Astrocyte (in vitro differentiated cells and primary cell): ENCODE measurements around the gene MAGI1. TPM values are rescaled to one million over a fixed set of nuclear protein-coding genes. Genes with fewer than 3 reads are reported as not detected.

Experiments used
- DNase-seq: peaks from one replicate; pipeline ENCODE4 v3.0.0-alpha.2; 2010; ENCODE audit warnings: low read depth
- FAIRE-seq: peaks from 2 replicates; lab custom pipeline; 2011; peaks lifted over from hg19 to GRCh38; lab: Jason Lieb, UNC
- H2AFZ ChIP-seq: 2 replicates; pipeline ENCODE4 v1.6.0; 2012; ENCODE audit warnings: low read depth, low read length, inconsistent platforms
- H3K27ac ChIP-seq: 2 replicates; pipeline ENCODE4 v1.5.1; 2011; ENCODE audit warnings: low read depth, low read length, inconsistent platforms
- H3K27me3 ChIP-seq: 2 replicates; pipeline ENCODE4 v1.6.0; 2011; ENCODE audit warnings: low read length, inconsistent platforms; ENCODE audit not compliant: insufficient read depth
- H3K36me3 ChIP-seq: 2 replicates; pipeline ENCODE4 v1.5.1; 2011; ENCODE audit warnings: low read length, inconsistent platforms; ENCODE audit not compliant: insufficient read depth
- H3K4me1 ChIP-seq: 2 replicates; pipeline ENCODE4 v1.5.1; 2011; ENCODE audit warnings: low read length, inconsistent platforms; ENCODE audit not compliant: insufficient read depth
- H3K4me2 ChIP-seq: 2 replicates; pipeline ENCODE4 v1.6.0; 2012; ENCODE audit warnings: low read length, inconsistent platforms
- H3K4me3 ChIP-seq: 2 replicates; pipeline ENCODE4 v1.5.1; 2011; ENCODE audit warnings: low read depth, mild to moderate bottlenecking, low read length, inconsistent platforms; ENCODE audit not compliant: insufficient read depth
- H3K79me2 ChIP-seq: 2 replicates; pipeline ENCODE4 v1.6.0; 2012; ENCODE audit warnings: mild to moderate bottlenecking, low read length, inconsistent platforms; ENCODE audit not compliant: insufficient read depth
- H3K9ac ChIP-seq: 2 replicates; pipeline ENCODE4 v1.6.0; 2012; ENCODE audit warnings: mild to moderate bottlenecking, low read length, inconsistent platforms
- H3K9me3 ChIP-seq: 2 replicates; pipeline ENCODE4 v1.5.1; 2012; ENCODE audit warnings: low read depth, mild to moderate bottlenecking, low read length, inconsistent platforms; ENCODE audit not compliant: insufficient read depth
- H4K20me1 ChIP-seq: 2 replicates; pipeline ENCODE4 v1.6.0; 2012; ENCODE audit warnings: low read length, inconsistent platforms; ENCODE audit not compliant: insufficient read depth
- H3K27ac Mint-ChIP-seq: one replicate; pipeline ENCODE4 v1.8.0; 2021; ENCODE audit warnings: mild to moderate bottlenecking, mixed read lengths; ENCODE audit not compliant: unreplicated experiment
- H3K27me3 Mint-ChIP-seq: one replicate; pipeline ENCODE4 v1.8.0; 2021; ENCODE audit warnings: low read depth, mixed read lengths; ENCODE audit not compliant: unreplicated experiment
- H3K36me3 Mint-ChIP-seq: one replicate; pipeline ENCODE4 v1.8.0; 2021; ENCODE audit warnings: low read depth, mixed read lengths; ENCODE audit not compliant: unreplicated experiment
- H3K4me1 Mint-ChIP-seq: one replicate; pipeline ENCODE4 v1.8.0; 2021; ENCODE audit warnings: low read depth, mixed read lengths; ENCODE audit not compliant: unreplicated experiment
- H3K4me3 Mint-ChIP-seq: one replicate; pipeline ENCODE4 v1.8.0; 2021; ENCODE audit warnings: mild to moderate bottlenecking, moderate library complexity, mixed read lengths; ENCODE audit not compliant: unreplicated experiment
- H3K9me3 Mint-ChIP-seq: one replicate; pipeline ENCODE4 v1.8.0; 2021; ENCODE audit warnings: mild to moderate bottlenecking, mixed read lengths; ENCODE audit not compliant: unreplicated experiment
- EZH2 ChIP-seq: IDR thresholded peaks from 2 replicates; pipeline ENCODE4 v1.6.1; 2012; ENCODE audit warnings: mild to moderate bottlenecking, low read length, inconsistent platforms; ENCODE audit not compliant: insufficient read depth
- total RNA-seq: library from RNA; stranded (reverse); gene quantifications from 2 replicates; pipeline ENCODE4 v1.2.1, GENCODE V29; 2021
- TF ChIP-seq, protein P1 (sequence below): IDR thresholded peaks from 2 replicates; pipeline ENCODE4 v1.5.1; 2011; ENCODE audit warnings: low read depth, mild to moderate bottlenecking, inconsistent platforms, low read length, moderate library complexity; ENCODE audit not compliant: insufficient read depth

The MAGI1 gene
- total RNA-seq, 1 donor from 2014 or later = 31.8 TPM

DNA sequence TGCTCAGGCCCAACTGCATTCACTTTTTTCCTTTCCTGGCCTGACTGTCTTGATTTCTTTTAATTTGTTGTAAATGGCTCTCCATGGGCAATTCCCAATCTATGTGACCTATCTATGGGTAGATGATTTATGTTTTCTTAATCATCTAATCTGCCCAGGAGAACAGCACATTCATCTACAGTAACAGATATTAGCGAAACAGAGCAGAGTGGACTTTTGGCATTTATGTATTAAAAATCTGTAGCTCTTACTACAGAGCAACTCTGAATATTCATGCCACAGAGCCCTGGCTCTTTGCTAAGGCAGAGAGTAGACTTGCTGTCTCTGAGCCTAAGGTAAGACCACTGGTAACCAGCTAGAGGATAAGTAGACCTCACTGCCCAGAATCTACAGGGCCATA lies 676.0 kb downstream of the MAGI1 start:
- Histone ChIP-seq H4K20me1 (no peaks in the 10 kb centered on the region), H3K27ac (no peak overlapping the region), H3K79me2 (no peaks in the 10 kb centered on the region), H3K9ac (no peak overlapping the region), H2AFZ (no peak overlapping the region), H3K4me2 (no peak overlapping the region), H3K36me3 (peaks cover 4% of the 10 kb centered on the region), H3K27me3 (no peaks in the 10 kb centered on the region), H3K4me3 (no peak overlapping the region), H3K9me3 (no peaks in the 10 kb centered on the region), H3K4me1 (no peaks in the 10 kb centered on the region)
- Mint-ChIP-seq H3K4me1 (no peaks in the 10 kb centered on the region), H3K27me3 (no peaks in the 10 kb centered on the region), H3K27ac (no peak overlapping the region), H3K9me3 (no peaks in the 10 kb centered on the region), H3K36me3 (peaks cover 10% of the 10 kb centered on the region), H3K4me3 (no peak overlapping the region)
- TF ChIP-seq, protein P1, sequence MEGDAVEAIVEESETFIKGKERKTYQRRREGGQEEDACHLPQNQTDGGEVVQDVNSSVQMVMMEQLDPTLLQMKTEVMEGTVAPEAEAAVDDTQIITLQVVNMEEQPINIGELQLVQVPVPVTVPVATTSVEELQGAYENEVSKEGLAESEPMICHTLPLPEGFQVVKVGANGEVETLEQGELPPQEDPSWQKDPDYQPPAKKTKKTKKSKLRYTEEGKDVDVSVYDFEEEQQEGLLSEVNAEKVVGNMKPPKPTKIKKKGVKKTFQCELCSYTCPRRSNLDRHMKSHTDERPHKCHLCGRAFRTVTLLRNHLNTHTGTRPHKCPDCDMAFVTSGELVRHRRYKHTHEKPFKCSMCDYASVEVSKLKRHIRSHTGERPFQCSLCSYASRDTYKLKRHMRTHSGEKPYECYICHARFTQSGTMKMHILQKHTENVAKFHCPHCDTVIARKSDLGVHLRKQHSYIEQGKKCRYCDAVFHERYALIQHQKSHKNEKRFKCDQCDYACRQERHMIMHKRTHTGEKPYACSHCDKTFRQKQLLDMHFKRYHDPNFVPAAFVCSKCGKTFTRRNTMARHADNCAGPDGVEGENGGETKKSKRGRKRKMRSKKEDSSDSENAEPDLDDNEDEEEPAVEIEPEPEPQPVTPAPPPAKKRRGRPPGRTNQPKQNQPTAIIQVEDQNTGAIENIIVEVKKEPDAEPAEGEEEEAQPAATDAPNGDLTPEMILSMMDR = no peak
- TF ChIP-seq EZH2 = no peak
- DNase-seq = no peak
- FAIRE-seq = no peak

DNA sequence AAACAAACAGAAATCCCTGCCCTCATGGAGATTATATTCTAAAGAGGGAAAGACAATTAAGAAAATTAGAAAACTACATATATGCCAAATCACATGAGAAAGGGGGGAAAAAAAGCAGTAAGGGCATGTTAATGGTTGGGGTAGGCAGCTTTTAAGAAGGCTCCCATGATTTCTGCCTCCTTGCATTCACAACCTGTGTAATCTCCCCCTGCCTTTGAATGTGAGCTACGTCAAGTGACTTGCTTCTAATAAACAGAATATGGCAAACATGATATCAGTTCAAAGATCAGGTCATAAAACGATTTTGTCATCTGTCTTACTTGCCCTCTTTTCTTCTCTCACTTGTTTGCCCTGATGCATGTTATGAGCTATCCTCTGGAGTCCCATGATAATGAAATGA lies 677.3 kb downstream of the MAGI1 start:
- peaks cover 4% of the 10 kb centered on the region for H3K9me3 Mint-ChIP-seq
- Histone ChIP-seq H3K9me3 (no peaks in the 10 kb centered on the region), H3K36me3 (peaks cover 4% of the 10 kb centered on the region), H3K27me3 (no peaks in the 10 kb centered on the region), H4K20me1 (no peaks in the 10 kb centered on the region), H3K79me2 (no peaks in the 10 kb centered on the region), H3K4me2 (no peak overlapping the region), H3K4me1 (no peaks in the 10 kb centered on the region), H2AFZ (no peak overlapping the region), H3K4me3 (no peak overlapping the region), H3K9ac (no peak overlapping the region), H3K27ac (no peak overlapping the region)
- H3K4me1 Mint-ChIP-seq = peaks cover 5% of the 10 kb centered on the region
- no peak overlapping the region for H3K27ac Mint-ChIP-seq
- no peaks in the 10 kb centered on the region for H3K27me3 Mint-ChIP-seq
- DNase-seq (no peak), FAIRE-seq (no peak)
- peaks cover 15% of the 10 kb centered on the region for H3K36me3 Mint-ChIP-seq
- no peak overlapping the region for H3K4me3 Mint-ChIP-seq
- TF ChIP-seq EZH2 = no peak
- TF ChIP-seq, protein P1 = no peak

DNA sequence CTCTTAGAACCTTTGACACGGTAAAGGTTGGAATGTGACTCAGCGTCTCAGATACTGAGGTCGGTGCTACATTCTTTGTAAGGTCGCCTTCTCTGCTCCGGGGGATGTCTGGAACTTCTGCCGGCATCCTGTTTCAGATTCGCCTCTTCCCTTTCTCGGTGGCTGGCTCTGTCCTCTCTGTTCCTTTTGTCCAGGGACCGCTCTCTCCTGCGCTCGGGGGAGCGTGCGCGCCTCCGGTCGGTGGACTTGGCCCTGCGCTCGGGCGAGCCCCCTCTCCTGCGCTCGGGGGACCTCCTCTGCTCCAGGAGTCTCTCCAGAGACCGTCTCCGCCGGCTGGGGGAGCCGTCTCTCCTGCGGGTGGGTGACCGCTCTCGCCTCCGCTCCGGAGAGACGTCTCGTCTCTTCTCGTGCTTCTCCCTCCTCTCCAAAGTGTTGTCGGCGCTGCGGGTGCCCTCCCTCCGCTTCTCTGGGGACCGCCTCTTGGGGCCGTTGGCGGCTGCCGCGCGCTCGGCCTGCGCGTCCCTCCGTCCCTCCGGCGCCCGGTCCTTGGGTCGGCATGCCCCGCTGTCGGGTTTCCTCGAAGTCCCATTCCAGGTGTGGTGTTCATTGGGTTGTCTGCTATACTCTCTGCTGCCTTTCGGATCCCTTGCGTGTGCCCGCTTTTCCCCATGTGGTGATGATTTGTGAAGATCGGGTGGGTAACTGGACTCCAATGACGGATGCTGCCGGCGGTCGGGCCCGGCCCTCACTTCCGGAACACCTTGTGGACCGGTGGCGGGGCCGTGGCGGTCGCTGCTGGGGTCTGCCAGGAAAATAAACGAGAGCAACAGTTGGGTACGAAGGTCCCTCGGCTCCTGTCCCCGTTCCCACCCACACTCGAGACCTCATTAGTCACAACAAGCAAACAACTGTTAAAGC lies 682.1 kb downstream of the MAGI1 start:
- TF ChIP-seq, protein P1 = no peak
- TF ChIP-seq EZH2 = no peak
- Histone ChIP-seq H3K36me3 (peaks cover 4% of the 10 kb centered on the region), H3K4me2 (peak overlapping the region; percentile 71), H2AFZ (peak overlapping the region; percentile 11), H3K4me3 (no peak overlapping the region), H3K79me2 (no peaks in the 10 kb centered on the region), H3K9ac (no peak overlapping the region), H3K4me1 (no peaks in the 10 kb centered on the region), H3K27ac (no peak overlapping the region), H4K20me1 (no peaks in the 10 kb centered on the region), H3K9me3 (no peaks in the 10 kb centered on the region), H3K27me3 (no peaks in the 10 kb centered on the region)
- Mint-ChIP-seq H3K9me3 (peaks cover 6% of the 10 kb centered on the region), H3K4me1 (peaks cover 9% of the 10 kb centered on the region), H3K36me3 (peaks cover 14% of the 10 kb centered on the region), H3K4me3 (peak overlapping the region; percentile 41), H3K27me3 (no peaks in the 10 kb centered on the region), H3K27ac (peak overlapping the region; percentile 71)
- DNase-seq (no peak), FAIRE-seq (no peak)
